IMR-90 (cell line): ENCODE results near the gene CCNQ. TPM values are rescaled to one million over a fixed set of nuclear protein-coding genes. Genes with fewer than 3 reads are reported as not detected.

Source experiments
- CEBPB ChIP-seq: IDR thresholded peaks from 2 replicates; pipeline ENCODE4 v1.6.1; 2012; ENCODE audit warnings: low read depth, low read length, improper control_type of control experiment
- NFE2L2 ChIP-seq: fragments of 150-350 bp; IDR thresholded peaks from 2 replicates; pipeline ENCODE4 v1.6.1; 2016; ENCODE audit warnings: low read depth, mild to moderate bottlenecking, low read length
- polyA plus RNA-seq, 3 experiments: library from polyadenylated mRNA; depleted of rRNA; stranded (reverse); fragments of >200 nt; gene quantifications; 2 replicates each; pipeline ENCODE4 v1.2.3, GENCODE V29; 2012; ENCODE audit warnings: low replicate concordance in 1 of 3
- total RNA-seq: library from RNA; depleted of rRNA; stranded (reverse); fragments of >200 nt; gene quantifications from 2 replicates; pipeline ENCODE4 v1.2.3, GENCODE V29; 2012; rRNA removed
- TF ChIP-seq, protein P1 (sequence below): conservative IDR thresholded peaks from 2 replicates; pipeline ENCODE4 v1.5.1; 2012; ENCODE audit warnings: mild to moderate bottlenecking, low read depth, low read length, improper control_type of control experiment

Gene CCNQ
- total and polyA plus RNA-seq, 2 of the 4 experiments (the other 2 are of a cell fraction): 27.6 to 35.2 TPM

DNA sequence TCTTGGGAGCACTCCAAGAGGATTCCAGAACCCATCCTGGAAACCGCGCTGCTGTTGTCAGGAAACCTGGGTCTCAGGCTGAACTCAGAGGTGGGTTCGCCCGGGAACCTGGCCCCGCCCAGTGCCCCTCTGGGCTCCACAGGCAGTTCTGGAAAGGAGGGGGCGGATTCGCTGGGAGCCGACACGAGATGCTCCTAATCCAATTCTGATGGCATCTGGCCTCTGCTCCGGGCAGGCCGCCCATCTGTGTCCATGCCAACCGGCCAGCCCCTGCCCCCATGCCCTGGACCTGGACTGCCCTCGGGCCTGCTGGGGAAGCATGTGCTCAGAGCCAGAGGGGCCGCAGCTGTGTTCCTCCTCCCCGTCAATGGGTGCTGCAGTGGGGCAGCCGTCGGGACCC lies 60.5 kb downstream of the CCNQ start (continued):
- TF ChIP-seq, protein P1, sequence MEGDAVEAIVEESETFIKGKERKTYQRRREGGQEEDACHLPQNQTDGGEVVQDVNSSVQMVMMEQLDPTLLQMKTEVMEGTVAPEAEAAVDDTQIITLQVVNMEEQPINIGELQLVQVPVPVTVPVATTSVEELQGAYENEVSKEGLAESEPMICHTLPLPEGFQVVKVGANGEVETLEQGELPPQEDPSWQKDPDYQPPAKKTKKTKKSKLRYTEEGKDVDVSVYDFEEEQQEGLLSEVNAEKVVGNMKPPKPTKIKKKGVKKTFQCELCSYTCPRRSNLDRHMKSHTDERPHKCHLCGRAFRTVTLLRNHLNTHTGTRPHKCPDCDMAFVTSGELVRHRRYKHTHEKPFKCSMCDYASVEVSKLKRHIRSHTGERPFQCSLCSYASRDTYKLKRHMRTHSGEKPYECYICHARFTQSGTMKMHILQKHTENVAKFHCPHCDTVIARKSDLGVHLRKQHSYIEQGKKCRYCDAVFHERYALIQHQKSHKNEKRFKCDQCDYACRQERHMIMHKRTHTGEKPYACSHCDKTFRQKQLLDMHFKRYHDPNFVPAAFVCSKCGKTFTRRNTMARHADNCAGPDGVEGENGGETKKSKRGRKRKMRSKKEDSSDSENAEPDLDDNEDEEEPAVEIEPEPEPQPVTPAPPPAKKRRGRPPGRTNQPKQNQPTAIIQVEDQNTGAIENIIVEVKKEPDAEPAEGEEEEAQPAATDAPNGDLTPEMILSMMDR: no peak
- TF ChIP-seq NFE2L2: no peak
- TF ChIP-seq CEBPB: no peak

Other genes with a start within 250 kb of the CCNQ start
- not detected in 2 replicates for gene PNMA6E, start 197.8 kb downstream of the CCNQ start, total RNA-seq
- gene PNMA6E, start 197.8 kb downstream of the CCNQ start, polyA plus RNA-seq (2012; rRNA removed): not detected in 2 replicates
- under 0.01 TPM in 2 replicates for gene ZFP92, start 187.7 kb downstream of the CCNQ start, total RNA-seq
- gene ZFP92, start 187.7 kb downstream of the CCNQ start, polyA plus RNA-seq (2012; rRNA removed): 0.03 and 0.04 TPM in 2 replicates
- 0.36 and 0.56 TPM in 2 replicates for gene TREX2, start 153.1 kb downstream of the CCNQ start, total RNA-seq
- gene TREX2, start 153.1 kb downstream of the CCNQ start, polyA plus RNA-seq (2012; rRNA removed): 0.84 and 1.1 TPM in 2 replicates
- 10.8 TPM in 2 replicates for gene HAUS7, start 128.6 kb downstream of the CCNQ start, total RNA-seq
- gene HAUS7, start 128.6 kb downstream of the CCNQ start, polyA plus RNA-seq (2012; rRNA removed): 25.9 and 27.7 TPM in 2 replicates
- gene BGN, start 104.2 kb downstream of the CCNQ start, total RNA-seq: 10.0 and 11.3 TPM in 2 replicates
- gene BGN, start 104.2 kb downstream of the CCNQ start, polyA plus RNA-seq (2012; rRNA removed): 269 and 298 TPM in 2 replicates
- under 0.01 TPM in 1 of 2 replicates, not detected in the other for gene ATP2B3, start 81.5 kb downstream of the CCNQ start, total RNA-seq
- 0.03 and 0.06 TPM in 2 replicates for gene ATP2B3, start 81.5 kb downstream of the CCNQ start, polyA plus RNA-seq (2012; rRNA removed)
- gene DUSP9, start 48.1 kb upstream of the CCNQ start, total RNA-seq: under 0.01 TPM in 2 replicates
- 0.09 and 0.16 TPM in 2 replicates for gene DUSP9, start 48.1 kb upstream of the CCNQ start, polyA plus RNA-seq (2012; rRNA removed)
- gene PNCK, start 74.7 kb upstream of the CCNQ start, total RNA-seq: 0.18 TPM in 1 of 2 replicates, not detected in the other
- 0.13 and 0.22 TPM in 2 replicates for gene PNCK, start 74.7 kb upstream of the CCNQ start, polyA plus RNA-seq (2012; rRNA removed)
- gene SLC6A8, start 88.8 kb upstream of the CCNQ start, total RNA-seq: 6.7 and 7.2 TPM in 2 replicates
- gene SLC6A8, start 88.8 kb upstream of the CCNQ start, polyA plus RNA-seq (2012; rRNA removed): 21.1 and 25.5 TPM in 2 replicates
- gene BCAP31, start 125.2 kb upstream of the CCNQ start, total RNA-seq: 166 and 244 TPM in 2 replicates
- gene BCAP31, start 125.2 kb upstream of the CCNQ start, polyA plus RNA-seq (2012; rRNA removed): 125 and 131 TPM in 2 replicates
- gene ABCD1, start 125.7 kb upstream of the CCNQ start, total RNA-seq: 4.3 and 4.7 TPM in 2 replicates
- 7.0 and 8.3 TPM in 2 replicates for gene ABCD1, start 125.7 kb upstream of the CCNQ start, polyA plus RNA-seq (2012; rRNA removed)
- 0.36 and 1.7 TPM in 2 replicates for gene PLXNB3, start 165.1 kb upstream of the CCNQ start, total RNA-seq
- 22.3 and 26.9 TPM in 2 replicates for gene PLXNB3, start 165.1 kb upstream of the CCNQ start, polyA plus RNA-seq (2012; rRNA removed)
- 0.36 and 0.56 TPM in 2 replicates for gene SRPK3, start 181.9 kb upstream of the CCNQ start, total RNA-seq
- gene SRPK3, start 181.9 kb upstream of the CCNQ start, polyA plus RNA-seq (2012; rRNA removed): 0.34 and 0.70 TPM in 2 replicates
- 75.8 and 79.4 TPM in 2 replicates for gene IDH3G, start 195.2 kb upstream of the CCNQ start, total RNA-seq
- 85.7 and 95.0 TPM in 2 replicates for gene IDH3G, start 195.2 kb upstream of the CCNQ start, polyA plus RNA-seq (2012; rRNA removed)
- gene SSR4, start 195.5 kb upstream of the CCNQ start, total RNA-seq: 118 and 141 TPM in 2 replicates
- gene SSR4, start 195.5 kb upstream of the CCNQ start, polyA plus RNA-seq (2012; rRNA removed): 480 and 481 TPM in 2 replicates
- gene PDZD4, start 231.4 kb upstream of the CCNQ start, total RNA-seq: under 0.01 and 0.28 TPM in 2 replicates
- 0.34 and 0.38 TPM in 2 replicates for gene PDZD4, start 231.4 kb upstream of the CCNQ start, polyA plus RNA-seq (2012; rRNA removed)